WERI-Rb-1 (cell line): ENCODE measurements around the gene PRICKLE4.

Source experiments
- DNase-seq: peaks from one replicate; pipeline ENCODE4 v3.0.0-alpha.2; 2020
- H3K27ac ChIP-seq: fragments of 250-450 bp; sonication (Bioruptor Pico); 2 replicates; pipeline ENCODE4 v1.5.1; 2020; ENCODE audit warnings: mild to moderate bottlenecking, moderate library complexity
- H3K27me3 ChIP-seq: fragments of 250-450 bp; sonication (Bioruptor Pico); 2 replicates; pipeline ENCODE4 v1.5.1; 2021; ENCODE audit warnings: mild to moderate bottlenecking, low read depth, moderate library complexity; ENCODE audit not compliant: insufficient read depth, severe bottlenecking
- H3K36me3 ChIP-seq: fragments of 250-450 bp; sonication (Bioruptor Pico); 2 replicates; pipeline ENCODE4 v1.5.1; 2020; ENCODE audit warnings: mild to moderate bottlenecking, moderate library complexity
- H3K4me3 ChIP-seq: 2 replicates; pipeline ENCODE4 v1.5.1; 2011; ENCODE audit warnings: low read depth, mild to moderate bottlenecking, control low read depth, low read length
- H3K9me3 ChIP-seq: fragments of 250-450 bp; sonication (Bioruptor Pico); 2 replicates; pipeline ENCODE4 v1.5.1; 2021; ENCODE audit warnings: mild to moderate bottlenecking, moderate library complexity; ENCODE audit not compliant: severe bottlenecking
- CTCF ChIP-seq: IDR thresholded peaks from 2 replicates; pipeline ENCODE4 v1.5.1; 2011; ENCODE audit warnings: low read depth, mild to moderate bottlenecking, control low read depth, inconsistent platforms, low read length

The PRICKLE4 gene

GRCh38 chr6:41748542-41748941 lies 32.0 kb upstream of the PRICKLE4 start:
- Histone ChIP-seq H3K27ac (no peak overlapping the region), H3K4me3 (no peak overlapping the region), H3K27me3 (no peaks in the 10 kb centered on the region), H3K36me3 (no peaks in the 10 kb centered on the region), H3K9me3 (no peaks in the 10 kb centered on the region)
- no peak for TF ChIP-seq CTCF
- no peak for DNase-seq

DNA sequence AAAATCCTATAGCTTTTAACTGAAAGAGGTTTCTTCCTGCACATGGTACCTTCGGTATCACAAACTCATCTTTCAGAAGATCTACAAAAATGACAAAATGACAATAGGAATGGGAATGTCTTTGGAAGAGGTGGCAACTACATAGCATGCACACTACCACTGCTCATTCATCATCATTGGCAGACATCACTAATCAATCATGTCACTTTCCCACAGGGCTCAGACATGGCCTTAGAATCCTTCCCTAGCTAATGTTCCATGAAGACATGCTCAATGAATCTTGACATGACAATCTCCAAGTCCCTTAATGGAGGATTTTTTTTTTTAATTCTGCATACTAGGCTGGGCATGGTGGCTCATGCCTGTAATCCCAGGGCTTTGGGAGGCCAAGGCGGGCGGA lies 30.2 kb upstream of the PRICKLE4 start:
- no peaks in the 10 kb centered on the region for H3K9me3 ChIP-seq
- H3K27me3 ChIP-seq: no peaks in the 10 kb centered on the region
- no peak overlapping the region for H3K27ac ChIP-seq
- TF ChIP-seq CTCF: no peak
- no peak overlapping the region for H3K4me3 ChIP-seq
- peak; percentile 51 for DNase-seq
- no peaks in the 10 kb centered on the region for H3K36me3 ChIP-seq

- Histone ChIP-seq H3K36me3 (no peaks in the 10 kb centered on the region), H3K27me3 (no peaks in the 10 kb centered on the region), H3K4me3 (no peak overlapping the region), H3K27ac (no peak overlapping the region), H3K9me3 (no peaks in the 10 kb centered on the region)
- no peak for DNase-seq
- TF ChIP-seq CTCF: no peak
These were observed 24.7 kb upstream of the PRICKLE4 start for GRCh38 chr6:41755895-41756294.

- H3K36me3 ChIP-seq: no peaks in the 10 kb centered on the region
- H3K9me3 ChIP-seq: no peaks in the 10 kb centered on the region
- DNase-seq: no peak
- TF ChIP-seq CTCF: no peak
- no peak overlapping the region for H3K27ac ChIP-seq
- no peaks in the 10 kb centered on the region for H3K27me3 ChIP-seq
- no peak overlapping the region for H3K4me3 ChIP-seq
These were observed 24.2 kb upstream of the PRICKLE4 start for GRCh38 chr6:41756354-41756753.

DNA sequence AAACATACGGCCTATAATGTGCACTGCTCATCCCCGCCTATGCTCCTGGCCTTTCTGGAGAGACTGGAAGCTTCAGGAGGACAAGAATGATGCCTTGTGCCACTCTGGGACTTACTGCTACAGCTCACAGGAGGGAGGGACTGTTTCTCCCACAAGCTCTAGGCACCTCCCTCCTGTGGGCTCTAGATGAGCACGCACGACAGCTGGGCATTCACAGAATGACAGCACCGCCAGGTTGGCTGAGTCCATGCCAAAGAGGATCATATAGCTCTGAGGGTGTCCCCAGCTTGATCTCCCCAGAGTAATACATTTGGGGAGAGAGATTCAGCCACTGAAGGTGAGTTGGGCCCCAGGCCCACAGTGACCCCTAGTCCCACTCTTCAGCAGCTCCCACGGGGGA lies 23.3 kb upstream of the PRICKLE4 start:
- DNase-seq: peak; percentile 55
- no peak overlapping the region for H3K27ac ChIP-seq
- H3K4me3 ChIP-seq: no peak overlapping the region
- no peaks in the 10 kb centered on the region for H3K36me3 ChIP-seq
- no peaks in the 10 kb centered on the region for H3K9me3 ChIP-seq
- no peaks in the 10 kb centered on the region for H3K27me3 ChIP-seq
- no peak for TF ChIP-seq CTCF

- Histone ChIP-seq H3K9me3 (no peaks in the 10 kb centered on the region), H3K36me3 (no peaks in the 10 kb centered on the region), H3K4me3 (no peak overlapping the region), H3K27ac (no peak overlapping the region), H3K27me3 (no peaks in the 10 kb centered on the region)
- no peak for TF ChIP-seq CTCF
- DNase-seq: no peak
These were observed 22.5 kb upstream of the PRICKLE4 start for GRCh38 chr6:41757931-41758640.
